Uterus (tissue), 4 donors: ENCODE measurements around the gene KRTAP5-1. TPM values are rescaled to one million over a fixed set of nuclear protein-coding genes. Genes with fewer than 3 reads are reported as not detected.

Experiments used
- DNase-seq, 2 donors: peaks; one replicate each; pipeline ENCODE4 v3.0.0-alpha.2; 2019 to 2020
- H3K27ac ChIP-seq, 2 donors: fragments of 200-600 bp; sonication (generic); 1 replicate in 1 of 2; 2 replicates in 1 of 2; pipeline ENCODE4 v1.5.1; 2016 to 2018
- H3K27me3 ChIP-seq, 2 donors: fragments of 200-600 bp; sonication (generic); one replicate each; pipeline ENCODE4 v1.5.1; 2018 to 2019; ENCODE audit warnings: control low read depth in 1 of 2
- H3K36me3 ChIP-seq, 2 donors: fragments of 200-600 bp; sonication (generic); one replicate each; pipeline ENCODE4 v1.5.1; 2019; ENCODE audit warnings: control low read depth in 1 of 2
- H3K4me1 ChIP-seq, 2 donors: fragments of 200-600 bp; sonication (generic); one replicate each; pipeline ENCODE4 v1.5.1; 2018 to 2019; ENCODE audit warnings: control low read depth in 1 of 2
- H3K4me3 ChIP-seq, 2 donors: fragments of 200-600 bp; sonication (generic); 1 replicate in 1 of 2; 2 replicates in 1 of 2; pipeline ENCODE4 v1.5.1; 2018 to 2019; ENCODE audit warnings: mild to moderate bottlenecking in 1 of 2
- H3K9me3 ChIP-seq, 2 donors: fragments of 200-600 bp; sonication (generic); one replicate each; pipeline ENCODE4 v1.5.1; 2019; ENCODE audit warnings: control low read depth in 1 of 2
- CTCF ChIP-seq, 4 experiments: fragments of 200-600 bp in 2 of 4; fragments of 450-650 bp in 2 of 4; sonication (generic) in 2 of 4; IDR thresholded peaks; one replicate each; pipeline ENCODE4 v1.5.1; 2016 to 2019; ENCODE audit warnings: antibody characterized with exemption in 4 of 4, mild to moderate bottlenecking in 2 of 4, moderate library complexity in 1 of 4
- POLR2A ChIP-seq, 2 donors: fragments of 450-650 bp; IDR thresholded peaks; one replicate each; pipeline ENCODE4 v1.6.1; 2016; ENCODE audit warnings: antibody characterized with exemption in 2 of 2, mild to moderate bottlenecking in 1 of 2, moderate library complexity in 1 of 2
- intact Hi-C: fragments of 100-400 bp; cut with DNase I; formaldehyde crosslinking; loops from one replicate; pipeline ENCODE4 v1.15.1; 2023; ENCODE audit warnings: low total_unique reads
- total RNA-seq, 4 donors: library from RNA; depleted of rRNA in 3 of 4; stranded (reverse); fragments of >200 nt in 3 of 4; gene quantifications; one replicate each; pipeline versions ENCODE4 v1.1.0 to v1.2.4, GENCODE V29; 2014 to 2023
- donor health status: DM: yes; HTN: yes; CAD: no.

Gene KRTAP5-1
- total RNA-seq, 4 donors from 2014 or later, result not detected

DNA sequence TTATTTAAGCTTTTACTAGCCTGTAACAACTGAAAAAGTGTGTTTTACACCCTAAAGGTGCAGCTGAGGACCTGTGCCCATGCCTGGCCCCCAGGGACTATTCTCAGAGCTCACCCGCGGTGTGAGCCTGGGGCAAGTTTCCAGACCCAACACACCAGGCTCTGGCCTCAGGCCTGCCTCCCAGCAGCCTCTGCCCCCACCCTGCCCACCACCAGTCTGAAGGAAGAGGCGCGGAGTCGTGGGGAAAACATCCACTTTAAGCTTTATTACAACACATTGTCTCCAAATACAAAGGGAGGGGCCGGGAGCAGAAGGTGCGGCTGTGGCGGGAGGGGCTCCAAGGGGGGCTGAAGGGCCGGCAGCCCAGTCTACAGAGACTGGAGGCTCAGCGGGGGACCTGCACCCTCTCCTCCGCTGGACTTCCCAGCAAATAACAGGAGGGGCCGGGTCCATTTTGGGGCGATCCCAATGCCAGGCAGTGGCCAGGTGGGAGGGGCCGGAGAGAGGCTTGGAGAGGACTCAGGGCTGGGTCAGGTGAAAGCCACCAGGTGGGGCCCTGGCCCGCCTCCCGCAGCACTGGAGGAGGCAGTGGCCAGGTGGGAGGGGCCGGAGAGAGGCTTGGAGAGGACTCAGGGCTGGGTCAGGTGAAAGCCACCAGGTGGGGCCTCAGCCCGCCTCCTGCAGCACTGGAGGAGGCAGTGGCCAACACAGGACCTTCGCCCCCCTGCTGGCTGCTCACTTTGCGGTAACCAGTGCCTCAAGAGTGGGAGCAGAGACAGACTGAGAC lies 31.1 kb downstream of the KRTAP5-1 start:
- no peak for DNase-seq
- TF ChIP-seq POLR2A (IDR thresholded peaks at IDR 0.05) (no peak), CTCF (IDR thresholded peaks at IDR 0.05) (peak in 1 of 4 experiments; percentile 3)
- Histone ChIP-seq H3K27me3 (no peaks in the 10 kb centered on the region), H3K4me1 (no peaks in the 10 kb centered on the region), H3K27ac (no peak overlapping the region), H3K36me3 (no peaks in the 10 kb centered on the region), H3K4me3 (no peak overlapping the region), H3K9me3 (no peaks in the 10 kb centered on the region)
- intact Hi-C loops, result no loop called here

DNA sequence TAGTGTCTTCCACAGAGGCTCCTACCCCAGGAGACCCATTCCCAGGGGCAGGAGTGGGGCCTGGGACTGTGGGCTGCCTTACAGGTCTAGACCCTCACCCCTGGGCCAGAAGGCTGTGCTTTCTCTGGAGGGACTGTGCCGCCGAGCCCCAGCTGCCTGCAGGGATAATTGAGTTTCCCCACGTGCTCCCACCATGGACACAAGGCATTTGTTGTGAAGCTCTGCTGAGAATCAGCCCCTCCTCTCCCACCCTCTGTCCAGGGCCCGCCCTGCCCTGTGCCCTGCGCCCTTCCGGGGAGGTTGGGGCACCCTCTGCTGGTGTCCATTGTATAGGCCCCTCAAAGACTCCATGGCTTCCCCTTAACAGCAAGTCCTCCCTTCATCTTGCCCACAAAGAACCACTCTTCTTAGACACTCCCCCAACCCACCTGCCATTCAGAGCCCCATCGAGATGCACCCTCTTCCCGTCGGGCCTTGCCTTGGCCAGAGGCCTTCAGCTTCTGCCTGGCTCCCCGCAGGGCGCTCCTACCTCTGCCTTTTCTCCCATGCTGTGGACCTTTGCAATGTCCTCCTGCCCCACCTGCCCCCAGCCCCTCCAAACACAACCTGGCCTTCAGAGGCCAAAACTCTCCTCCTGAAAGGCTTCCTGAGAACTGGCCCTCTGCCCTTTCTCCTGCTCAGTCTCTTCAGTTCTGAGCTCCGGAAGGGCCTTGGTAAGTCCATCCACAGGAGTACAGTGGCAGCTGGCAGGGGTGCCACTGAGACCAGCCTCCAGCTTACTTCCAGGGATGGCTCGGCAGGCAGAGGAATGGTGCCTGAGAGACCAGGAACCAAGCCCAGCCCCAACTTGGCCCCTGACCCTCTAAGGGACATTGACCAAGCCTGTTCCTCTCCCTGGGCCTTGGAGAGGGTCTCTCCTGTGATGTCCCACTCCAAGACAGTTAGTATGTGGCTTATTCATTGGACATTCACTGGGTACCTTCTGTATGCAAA lies 35.4 kb downstream of the KRTAP5-1 start:
- intact Hi-C loops, result no loop called here
- H3K36me3 ChIP-seq, result no peaks in the 10 kb centered on the region
- DNase-seq, result no peak
- H3K27ac ChIP-seq, result peak overlapping the region; percentile 60 to 61
- peaks cover 0 to 16% of the 10 kb centered on the region in 2 donors for H3K4me1 ChIP-seq
- H3K4me3 ChIP-seq, result no peak overlapping the region
- no peaks in the 10 kb centered on the region for H3K9me3 ChIP-seq
- H3K27me3 ChIP-seq, result peaks cover 0 to 3% of the 10 kb centered on the region in 2 donors
- no peak for TF ChIP-seq CTCF (IDR thresholded peaks at IDR 0.05)
- no peak for TF ChIP-seq POLR2A (IDR thresholded peaks at IDR 0.05)

DNA sequence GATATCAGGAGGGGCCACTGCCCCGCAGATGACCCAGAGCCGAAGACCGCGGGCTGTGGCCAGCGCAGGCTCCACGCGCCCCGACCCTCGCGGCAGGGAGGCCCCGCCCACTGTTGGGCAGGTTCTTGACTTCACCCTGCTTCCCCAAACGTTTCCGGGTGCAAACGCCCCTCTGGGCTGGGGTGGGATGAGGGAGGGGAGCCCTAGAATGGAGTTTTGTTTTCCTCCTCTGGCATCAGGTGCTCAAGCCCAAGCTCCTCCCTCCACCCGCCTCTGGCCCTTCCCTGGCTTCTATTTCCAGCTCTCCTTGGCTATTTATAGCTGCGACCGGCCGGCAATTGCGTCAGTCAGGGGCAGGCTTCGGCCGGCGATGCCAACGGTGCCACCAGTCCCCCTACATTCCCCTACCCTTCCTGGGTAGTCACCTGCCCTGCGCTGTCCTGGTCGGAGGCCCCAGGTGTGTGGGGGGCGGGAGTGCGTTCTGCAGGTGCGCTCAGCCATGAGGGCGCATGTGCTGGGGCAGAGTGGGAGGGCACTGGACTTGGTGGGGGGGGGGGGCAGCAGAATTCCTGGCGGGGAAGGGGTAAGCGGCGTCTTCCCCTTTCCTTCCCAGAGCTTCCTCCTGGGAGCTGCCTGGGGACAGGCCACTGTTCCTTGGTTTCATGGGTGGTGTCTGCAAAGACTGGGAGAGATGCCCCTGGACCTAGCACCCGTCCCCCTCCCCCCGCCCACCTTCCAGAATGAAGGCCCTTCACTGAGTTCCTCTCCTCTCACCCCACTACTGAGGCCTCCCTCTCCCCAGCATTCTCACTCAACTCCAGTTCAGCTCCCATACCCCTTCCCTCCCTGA lies 36.6 kb downstream of the KRTAP5-1 start:
- Histone ChIP-seq H3K27me3 (peaks cover 0 to 3% of the 10 kb centered on the region in 2 donors), H3K4me3 (peak overlapping the region in 1 of 2 donors; percentile 4), H3K4me1 (peaks cover 0 to 16% of the 10 kb centered on the region in 2 donors), H3K36me3 (no peaks in the 10 kb centered on the region), H3K9me3 (no peaks in the 10 kb centered on the region), H3K27ac (peak overlapping the region; percentile 60 to 61)
- DNase-seq, result peak; percentile 68 to 76
- TF ChIP-seq POLR2A (IDR thresholded peaks at IDR 0.05) (peak; percentile 37 to 43), CTCF (IDR thresholded peaks at IDR 0.05) (no peak)
- intact Hi-C loops, result no loop called here

- H3K9me3 ChIP-seq, result no peaks in the 10 kb centered on the region
- H3K27me3 ChIP-seq, result peaks cover 0 to 3% of the 10 kb centered on the region in 2 donors
- no peak for TF ChIP-seq POLR2A (IDR thresholded peaks at IDR 0.05)
- TF ChIP-seq CTCF (IDR thresholded peaks at IDR 0.05), result no peak
- H3K36me3 ChIP-seq, result no peaks in the 10 kb centered on the region
- no peak for DNase-seq
- H3K4me1 ChIP-seq, result peaks cover 0 to 16% of the 10 kb centered on the region in 2 donors
- intact Hi-C loops, result loop anchor here (2.0 kb wide), 1 partner anchor 27 kb away; no protein-coding TSS in a partner anchor
- H3K4me3 ChIP-seq, result no peak overlapping the region
- peak overlapping the region; percentile 55 to 61 for H3K27ac ChIP-seq
Observed at GRCh38 chr11:1547467-1548098, 37.5 kb downstream of the KRTAP5-1 start.
